Mesenchymal stem cell (in vitro differentiated cells and primary cell): ENCODE data around the gene MEF2D.

Source experiments
- DNase-seq: peaks from one replicate; pipeline ENCODE4 v3.0.0-alpha.2; 2013
- H2AFZ ChIP-seq: one replicate; pipeline ENCODE4 v1.6.1; 2013; ENCODE audit warnings: low read depth, mild to moderate bottlenecking, control low read depth, inconsistent platforms, low read length, moderate library complexity
- H2AK5ac ChIP-seq: 2 replicates; pipeline ENCODE4 v1.6.1; 2013; ENCODE audit warnings: low read length, moderate library complexity, mild to moderate bottlenecking, inconsistent platforms; ENCODE audit not compliant: severe bottlenecking
- H2BK120ac ChIP-seq: one replicate; pipeline ENCODE4 v1.6.1; 2013; ENCODE audit warnings: low read depth, mild to moderate bottlenecking, inconsistent platforms, low read length, moderate library complexity
- H2BK12ac ChIP-seq, 2 experiments: one replicate each; pipeline ENCODE4 v1.6.1; 2013; ENCODE audit warnings: inconsistent platforms in 2 of 2, low read length in 2 of 2, mild to moderate bottlenecking in 2 of 2, moderate library complexity in 2 of 2, control low read depth in 1 of 2
- H2BK15ac ChIP-seq: one replicate; pipeline ENCODE4 v1.6.1; 2013; ENCODE audit warnings: mild to moderate bottlenecking, low read depth, inconsistent platforms; ENCODE audit not compliant: poor library complexity, severe bottlenecking
- H2BK5ac ChIP-seq: 2 replicates; pipeline ENCODE4 v1.6.1; 2013; ENCODE audit warnings: low read depth, mild to moderate bottlenecking, low read length, control low read depth, inconsistent platforms; ENCODE audit not compliant: poor library complexity, severe bottlenecking
- H3K14ac ChIP-seq, 2 experiments: one replicate each; pipeline ENCODE4 v1.6.1; 2013; ENCODE audit warnings: inconsistent platforms in 2 of 2, low read length in 2 of 2, control low read depth in 1 of 2, mild to moderate bottlenecking in 1 of 2, moderate library complexity in 1 of 2
- H3K18ac ChIP-seq, 2 experiments: one replicate each; pipeline ENCODE4 v1.6.1; 2013; ENCODE audit warnings: inconsistent platforms in 2 of 2, low read length in 2 of 2, control low read depth in 1 of 2, low read depth in 1 of 2, mild to moderate bottlenecking in 1 of 2
- H3K23ac ChIP-seq, 2 experiments: one replicate each; pipeline ENCODE4 v1.6.1; 2013; ENCODE audit warnings: inconsistent platforms in 2 of 2, low read length in 2 of 2, mild to moderate bottlenecking in 2 of 2, moderate library complexity in 2 of 2, control low read depth in 1 of 2
- H3K27ac ChIP-seq: 2 replicates; pipeline ENCODE4 v1.5.1; 2013; ENCODE audit warnings: mild to moderate bottlenecking, moderate library complexity, low read length, control low read depth, inconsistent platforms; ENCODE audit not compliant: poor library complexity, severe bottlenecking
- H3K27me3 ChIP-seq, 2 experiments: 2 replicates each; pipeline versions ENCODE4 v1.6.1 to v1.7.0; 2013; ENCODE audit warnings: low read length in 2 of 2, mild to moderate bottlenecking in 2 of 2, moderate library complexity in 2 of 2, control low read depth in 1 of 2, inconsistent platforms in 1 of 2; ENCODE audit not compliant: control insufficient read depth in 1 of 2, insufficient read depth in 1 of 2
- H3K36me3 ChIP-seq, 2 experiments: 2 replicates each; pipeline versions ENCODE4 v1.6.1 to v1.7.0; 2013; ENCODE audit warnings: low read length in 2 of 2, control low read depth in 1 of 2, inconsistent platforms in 1 of 2, low read depth in 1 of 2, mild to moderate bottlenecking in 1 of 2; ENCODE audit not compliant: insufficient read depth in 2 of 2, control insufficient read depth in 1 of 2
- H3K4ac ChIP-seq, 2 experiments: one replicate each; pipeline ENCODE4 v1.6.1; 2013; ENCODE audit warnings: inconsistent platforms in 2 of 2, low read length in 2 of 2, mild to moderate bottlenecking in 2 of 2, moderate library complexity in 2 of 2, control low read depth in 1 of 2, low read depth in 1 of 2
- H3K4me1 ChIP-seq: 2 replicates; pipeline ENCODE4 v1.6.1; 2013; ENCODE audit warnings: low read depth, low read length, control low read depth; ENCODE audit not compliant: control insufficient read depth, insufficient read depth
- H3K4me2 ChIP-seq: 2 replicates; pipeline ENCODE4 v1.6.1; 2013; ENCODE audit warnings: low read length, mild to moderate bottlenecking, inconsistent platforms; ENCODE audit not compliant: poor library complexity, severe bottlenecking
- H3K4me3 ChIP-seq, 2 experiments: 2 replicates each; pipeline versions ENCODE4 v1.5.1 to v1.7.0; 2013; ENCODE audit warnings: low read length in 2 of 2, mild to moderate bottlenecking in 2 of 2, control low read depth in 1 of 2, low read depth in 1 of 2; ENCODE audit not compliant: insufficient read depth in 1 of 2
- H3K79me1 ChIP-seq: replicated peaks from 2 replicates; pipeline ENCODE4 v1.6.1; 2013; ENCODE audit warnings: mild to moderate bottlenecking, control low read depth, low read length, inconsistent platforms; ENCODE audit not compliant: poor library complexity, severe bottlenecking
- H3K9ac ChIP-seq: 2 replicates; pipeline ENCODE4 v1.7.0; 2013; ENCODE audit warnings: mild to moderate bottlenecking, low read length, moderate library complexity
- H3K9me3 ChIP-seq: 2 replicates; pipeline ENCODE4 v1.7.0; 2013; ENCODE audit warnings: mild to moderate bottlenecking, low read length; ENCODE audit not compliant: control insufficient read depth
- H4K8ac ChIP-seq: one replicate; pipeline ENCODE4 v1.6.1; 2013; ENCODE audit warnings: inconsistent platforms, mild to moderate bottlenecking, low read length, moderate library complexity
- H4K91ac ChIP-seq: one replicate; pipeline ENCODE4 v1.6.1; 2013; ENCODE audit warnings: mild to moderate bottlenecking, low read length, inconsistent platforms
- WGBS: methylation state at CpG from one replicate; pipeline ENCODE4 v1.1.7; 2013; ENCODE audit warnings: mixed read lengths; 5-methylcytosine and 5-hydroxymethylcytosine counted together

Gene MEF2D

DNA sequence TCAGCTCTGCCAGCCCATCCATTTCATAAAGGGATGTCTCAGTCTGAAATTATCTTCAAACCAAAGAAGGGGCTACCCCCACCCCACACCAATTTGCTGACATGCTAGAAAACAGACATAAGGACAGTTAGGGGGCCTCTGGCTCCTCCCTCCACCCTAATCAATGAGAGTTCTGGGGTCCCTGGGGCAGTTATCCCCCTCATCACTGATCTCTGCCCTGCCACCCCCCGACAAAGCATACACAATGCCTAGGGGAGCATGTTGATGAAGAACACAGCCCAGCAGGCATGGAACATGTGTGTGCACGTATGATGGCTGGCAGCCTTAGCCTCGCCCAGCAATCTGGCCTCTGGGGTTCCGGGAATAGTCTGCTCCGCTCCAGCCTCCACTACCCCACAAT is 72.6 kb downstream of the MEF2D start:
- no peak overlapping the region for H3K18ac ChIP-seq

DNA sequence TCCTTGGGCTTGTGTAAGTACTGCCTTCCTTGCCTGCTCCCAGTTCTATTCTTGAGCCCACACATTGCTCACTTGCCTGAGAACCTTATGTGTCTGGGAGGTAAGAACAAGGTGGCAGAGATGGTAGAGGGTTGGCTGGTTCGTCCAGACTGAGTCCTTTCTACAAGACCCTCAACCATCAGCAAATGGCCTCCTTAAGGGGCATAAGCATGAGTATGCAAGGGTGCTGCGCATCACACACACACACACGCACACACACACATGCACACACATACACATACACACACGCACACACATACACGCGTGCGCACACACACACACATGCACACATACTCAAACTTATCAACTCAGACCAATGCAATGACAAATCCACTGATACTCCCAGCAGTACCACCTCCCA is 74.6 kb downstream of the MEF2D start:
- Histone ChIP-seq H2BK120ac (no peak overlapping the region), H2AK5ac (no peak overlapping the region), H3K79me1 (no peaks in the 10 kb centered on the region), H3K18ac (no peak overlapping the region), H2BK12ac (no peak overlapping the region), H3K9ac (no peak overlapping the region), H4K91ac (no peak overlapping the region), H3K14ac (no peak overlapping the region), H3K4me2 (no peak overlapping the region), H3K4ac (no peak overlapping the region), H3K4me3 (no peak overlapping the region), H3K23ac (no peak overlapping the region), H3K4me1 (peaks cover 7% of the 10 kb centered on the region), H3K9me3 (no peaks in the 10 kb centered on the region), H2BK15ac (no peak overlapping the region), H3K27me3 (peaks cover 95 to 99% of the 10 kb centered on the region in 2 experiments), H3K27ac (no peak overlapping the region), H4K8ac (no peak overlapping the region), H2BK5ac (no peak overlapping the region), H3K36me3 (no peaks in the 10 kb centered on the region), H2AFZ (no peak overlapping the region)
- 90% methylated on average over 7 of the region's 7 CpGs for WGBS
- no peak for DNase-seq

More for the DNA sequence above, 72.6 kb downstream of the MEF2D start:
- H2AFZ ChIP-seq, result no peak overlapping the region
- H3K79me1 ChIP-seq, result no peaks in the 10 kb centered on the region
- H2BK12ac ChIP-seq, result no peak overlapping the region
- no peak overlapping the region for H3K14ac ChIP-seq
- H2BK120ac ChIP-seq, result no peak overlapping the region
- H4K8ac ChIP-seq, result no peak overlapping the region
- H3K9me3 ChIP-seq, result peaks cover 4% of the 10 kb centered on the region
- H3K23ac ChIP-seq, result no peak overlapping the region
- no peak overlapping the region for H3K4ac ChIP-seq
- H3K9ac ChIP-seq, result no peak overlapping the region
- no peak overlapping the region for H3K4me2 ChIP-seq
- peaks cover 96 to 98% of the 10 kb centered on the region in 2 experiments for H3K27me3 ChIP-seq
- WGBS, result 84% methylated on average over 5 of the region's 5 CpGs
- H3K4me3 ChIP-seq, result no peak overlapping the region
- no peak for DNase-seq
- no peak overlapping the region for H3K27ac ChIP-seq
- H2AK5ac ChIP-seq, result no peak overlapping the region
- peak overlapping the region; percentile 71 for H4K91ac ChIP-seq
- H3K36me3 ChIP-seq, result no peaks in the 10 kb centered on the region
- H3K4me1 ChIP-seq, result no peaks in the 10 kb centered on the region
- H2BK15ac ChIP-seq, result no peak overlapping the region
- H2BK5ac ChIP-seq, result no peak overlapping the region

DNA sequence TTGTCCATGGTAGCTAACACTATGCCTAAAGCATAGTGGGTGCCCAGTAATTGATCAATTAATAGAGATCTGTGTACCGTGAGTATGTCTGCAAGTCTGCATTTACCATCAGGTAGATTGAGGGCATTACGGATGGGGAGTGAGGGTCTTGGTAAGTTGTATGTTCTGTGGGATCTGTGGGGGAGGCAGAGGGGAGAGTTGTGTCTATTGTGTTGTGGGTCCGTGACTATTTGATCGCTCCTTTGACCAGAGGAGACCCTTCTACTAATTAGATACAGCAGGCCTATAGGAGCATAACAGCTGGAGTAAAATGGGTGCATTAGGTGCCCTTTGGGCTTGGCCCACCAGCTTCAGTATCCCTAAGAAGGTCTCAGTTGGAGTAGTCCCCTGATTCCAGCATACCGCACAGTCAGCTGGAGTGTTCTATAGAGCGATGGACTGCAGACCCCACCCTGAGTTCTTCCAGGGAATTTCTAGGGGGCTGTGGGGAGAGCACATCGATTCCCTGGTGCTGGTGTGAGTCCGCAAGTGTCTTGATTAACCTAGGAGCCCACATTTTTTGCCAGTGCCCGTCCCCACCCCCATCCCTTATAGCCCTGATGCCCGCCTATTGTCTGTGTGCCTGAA is 75.7 kb downstream of the MEF2D start:
- 73% methylated on average over 8 of the region's 10 CpGs for WGBS
- no peak overlapping the region for H2BK15ac ChIP-seq

DNA sequence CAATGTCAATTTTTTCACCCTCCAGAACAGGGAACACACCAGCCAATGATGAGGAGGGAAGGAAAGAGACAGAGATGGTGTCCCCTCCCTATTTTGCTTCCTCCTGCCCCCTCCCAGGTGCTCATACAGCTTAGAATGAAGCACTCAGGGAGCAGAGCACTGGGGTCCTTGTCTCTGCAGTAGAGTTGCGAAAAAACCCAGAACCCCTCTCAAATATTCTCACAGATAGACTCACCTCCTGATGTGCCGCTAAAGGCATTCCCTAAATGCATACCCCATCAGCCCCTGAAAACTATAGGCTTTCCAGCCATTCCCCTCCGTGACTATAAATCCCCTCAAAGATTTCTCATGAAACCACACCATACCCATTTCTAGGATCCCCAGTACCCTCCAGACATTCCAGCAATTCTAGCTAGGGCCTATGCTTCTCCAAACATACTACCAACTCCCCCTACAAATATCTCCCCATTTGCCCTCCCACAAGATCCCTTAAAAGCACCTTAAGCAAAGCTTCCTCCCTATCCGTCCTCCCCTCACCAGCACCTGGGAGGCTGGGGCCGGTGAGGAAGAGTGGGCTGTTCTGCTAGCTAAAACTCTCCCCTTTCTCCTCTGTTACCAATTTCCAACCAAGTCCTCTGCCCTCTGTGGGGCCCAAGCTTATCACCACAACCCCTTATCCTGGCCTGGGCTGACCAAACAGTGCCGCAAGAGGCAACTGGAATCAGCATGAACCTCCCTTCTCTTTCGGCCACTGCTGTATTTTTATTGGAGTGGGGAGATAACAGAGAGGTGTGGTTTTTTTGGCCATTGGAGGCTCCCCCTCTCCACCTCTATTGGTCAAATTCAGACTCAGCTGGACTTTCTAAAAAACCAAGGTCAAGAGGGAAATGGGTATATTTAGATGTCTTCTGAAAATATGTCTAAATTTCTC is 76.9 kb downstream of the MEF2D start:
- no peak overlapping the region for H3K18ac ChIP-seq
- H3K27ac ChIP-seq, result no peak overlapping the region
- peaks cover 95 to 100% of the 10 kb centered on the region in 2 experiments for H3K27me3 ChIP-seq

More for the DNA sequence above, 75.7 kb downstream of the MEF2D start:
- no peaks in the 10 kb centered on the region for H3K79me1 ChIP-seq
- H3K27ac ChIP-seq, result no peak overlapping the region
- H4K91ac ChIP-seq, result no peak overlapping the region
- no peak for DNase-seq
- H2BK12ac ChIP-seq, result no peak overlapping the region
- H2AFZ ChIP-seq, result no peak overlapping the region
- H3K4me1 ChIP-seq, result peaks cover 17% of the 10 kb centered on the region
- no peak overlapping the region for H2AK5ac ChIP-seq
- no peak overlapping the region for H4K8ac ChIP-seq
- H3K27me3 ChIP-seq, result peaks cover 95 to 100% of the 10 kb centered on the region in 2 experiments
- H3K4me3 ChIP-seq, result no peak overlapping the region
- no peak overlapping the region for H2BK120ac ChIP-seq
- H2BK5ac ChIP-seq, result no peak overlapping the region
- H3K4ac ChIP-seq, result no peak overlapping the region
- no peak overlapping the region for H3K23ac ChIP-seq
- H3K36me3 ChIP-seq, result no peaks in the 10 kb centered on the region
- H3K9ac ChIP-seq, result no peak overlapping the region
- H3K4me2 ChIP-seq, result no peak overlapping the region
- H3K18ac ChIP-seq, result no peak overlapping the region
- H3K14ac ChIP-seq, result no peak overlapping the region
- H3K9me3 ChIP-seq, result no peaks in the 10 kb centered on the region

More for the DNA sequence above, 76.9 kb downstream of the MEF2D start:
- H3K4ac ChIP-seq, result no peak overlapping the region
- no peak overlapping the region for H4K91ac ChIP-seq
- no peaks in the 10 kb centered on the region for H3K9me3 ChIP-seq
- H3K4me2 ChIP-seq, result no peak overlapping the region
- no peak overlapping the region for H2AFZ ChIP-seq
- no peak overlapping the region for H4K8ac ChIP-seq
- H2BK120ac ChIP-seq, result no peak overlapping the region
- H2BK5ac ChIP-seq, result no peak overlapping the region
- no peak overlapping the region for H3K23ac ChIP-seq
- no peak overlapping the region for H2AK5ac ChIP-seq
- peaks cover 17% of the 10 kb centered on the region for H3K4me1 ChIP-seq
- H3K79me1 ChIP-seq, result no peaks in the 10 kb centered on the region
- no peak for DNase-seq
- H3K4me3 ChIP-seq, result no peak overlapping the region
- no peak overlapping the region for H2BK15ac ChIP-seq
- H3K36me3 ChIP-seq, result no peaks in the 10 kb centered on the region
- WGBS, result 41% methylated on average over 5 of the region's 7 CpGs
- no peak overlapping the region for H3K9ac ChIP-seq
- no peak overlapping the region for H2BK12ac ChIP-seq
- H3K14ac ChIP-seq, result no peak overlapping the region
